K562 (cell line): ENCODE data around the gene TTN.

ENCODE experiments used
- BCL6 ChIP-seq: fragments of 250-450 bp; sonication (Bioruptor Pico); IDR thresholded peaks from 2 replicates; pipeline ENCODE4 v1.4.0; 2020
- CREB1 ChIP-seq, 2 experiments: sonication (generic) in 1 of 2; formaldehyde crosslinking in 1 of 2; IDR thresholded peaks; 2 replicates each; pipeline versions ENCODE4 v1.6.1 to v1.8.0; 2012 to 2022; ENCODE audit warnings: inconsistent platforms in 1 of 2, mild to moderate bottlenecking in 1 of 2, missing genetic modification reagents in 1 of 2, moderate library complexity in 1 of 2
- CTCF ChIP-seq, 3 experiments: IDR thresholded peaks in 2 of 3; conservative IDR thresholded peaks in 1 of 3; 2 replicates each; pipeline ENCODE4 v1.5.1; 2011 to 2012; ENCODE audit warnings: low read length in 3 of 3, mild to moderate bottlenecking in 3 of 3, control low read depth in 2 of 3, improper control_type of control experiment in 1 of 3, inconsistent platforms in 1 of 3, low read depth in 1 of 3, mixed read lengths in 1 of 3, moderate library complexity in 1 of 3; ENCODE audit not compliant: insufficient read depth in 2 of 3
- E2F4 ChIP-seq: sonication (generic); formaldehyde crosslinking; IDR thresholded peaks from 2 replicates; pipeline ENCODE4 v1.8.0; 2022; ENCODE audit warnings: mild to moderate bottlenecking, low read depth, missing genetic modification reagents
- EP300 ChIP-seq: IDR thresholded peaks from 2 replicates; pipeline ENCODE4 v1.6.1; 2012; ENCODE audit warnings: low read length, improper control_type of control experiment
- EWSR1 ChIP-seq: fragments of 450-650 bp; IDR thresholded peaks from 2 replicates; pipeline ENCODE4 v1.6.1; 2018; ENCODE audit warnings: borderline replicate concordance, mild to moderate bottlenecking, low read depth, moderate library complexity; ENCODE audit not compliant: partially characterized antibody
- EZH2 ChIP-seq: IDR thresholded peaks from 2 replicates; pipeline ENCODE4 v1.6.1; 2012; ENCODE audit warnings: low read depth, mild to moderate bottlenecking, inconsistent platforms, low read length, borderline replicate concordance
- HNRNPH1 ChIP-seq: fragments of 200-400 bp; formaldehyde crosslinking; optimal IDR thresholded peaks from 2 replicates; pipeline ENCODE3; 2017; ENCODE audit warnings: low read depth, mild to moderate bottlenecking, low read length, moderate library complexity
- JUN ChIP-seq, 2 experiments: sonication (generic) in 1 of 2; formaldehyde crosslinking in 1 of 2; IDR thresholded peaks; 2 replicates each; pipeline versions ENCODE4 v1.6.1 to v1.8.0; 2012 to 2022; ENCODE audit warnings: borderline replicate concordance in 2 of 2, mild to moderate bottlenecking in 2 of 2, improper control_type of control experiment in 1 of 2, low read depth in 1 of 2, low read length in 1 of 2, missing genetic modification reagents in 1 of 2
- PHB2 ChIP-seq: fragments of 450-650 bp; IDR thresholded peaks from 2 replicates; pipeline ENCODE4 v1.6.1; 2017; ENCODE audit warnings: low read depth
- SREBF1 ChIP-seq: fragments of 150-350 bp; IDR thresholded peaks from 2 replicates; pipeline ENCODE4 v1.6.1; 2014; ENCODE audit warnings: antibody characterized with exemption, low read depth, low read length, borderline replicate concordance
- TCF7L2 ChIP-seq: fragments of 150-350 bp; IDR thresholded peaks from 2 replicates; pipeline ENCODE4 v1.6.1; 2016; ENCODE audit warnings: low read depth, mild to moderate bottlenecking, low read length, moderate library complexity
- ZBTB49 ChIP-seq: sonication (generic); formaldehyde crosslinking; IDR thresholded peaks from 2 replicates; pipeline ENCODE4 v1.8.0; 2022; ENCODE audit warnings: missing genetic modification reagents, mild to moderate bottlenecking, borderline replicate concordance
- ZNF124 ChIP-seq: sonication (generic); formaldehyde crosslinking; IDR thresholded peaks from 2 replicates; pipeline ENCODE4 v1.8.1; 2022; ENCODE audit warnings: missing genetic modification reagents

- TF ChIP-seq SREBF1: no peak
- TF ChIP-seq EP300: no peak
- TF ChIP-seq CTCF (IDR thresholded peaks at IDR 0.05 in 2 of 3, conservative IDR thresholded peaks at IDR 0.05 in 1 of 3; ENCODE audit: insufficient read depth in 2 of 3, low read depth in 1 of 3, low read length in 3 of 3): peak; percentile 31 to 75 (median 42); a peak in 3 of 6 replicates
- TF ChIP-seq BCL6 (CRISPR knock-in tag): no peak
- no peak for TF ChIP-seq EZH2
- no peak for TF ChIP-seq JUN (IDR thresholded peaks at IDR 0.05; ENCODE audit: borderline replicate concordance, low read depth, low read length)
- no peak for TF ChIP-seq JUN (CRISPR knock-in tag; IDR thresholded peaks at IDR 0.05; ENCODE audit: borderline replicate concordance)
- no peak for TF ChIP-seq ZBTB49 (CRISPR knock-in tag)
- TF ChIP-seq CREB1 (IDR thresholded peaks at IDR 0.05): no peak
- TF ChIP-seq CREB1 (CRISPR knock-in tag; IDR thresholded peaks at IDR 0.05): no peak
- no peak for TF ChIP-seq ZNF124 (CRISPR knock-in tag)
- TF ChIP-seq HNRNPH1: no peak
- TF ChIP-seq TCF7L2: no peak
- TF ChIP-seq PHB2: no peak
- TF ChIP-seq EWSR1: no peak
- TF ChIP-seq E2F4 (CRISPR knock-in tag): no peak
Observed at GRCh38 chr2:178796079-178796677, 11.0 kb downstream of the TTN start.
